MCF 10A (cell line): ENCODE data around the gene FBRSL1. TPM values are rescaled to one million over a fixed set of nuclear protein-coding genes. Genes with fewer than 3 reads are reported as not detected.

Experiments used
- BruUV-seq: library from RNA; stranded (reverse); fragments of 400-500 nt; replicated peaks from 2 replicates; lab custom pipeline; 2021; lab: Mats Ljungman, UMichigan
- CTCF ChIA-PET: fragments of 300-600 bp; sonication (Branson Sonifier 250); formaldehyde crosslinking; extraction: SDS; loops from one replicate; lab custom pipeline; 2021; ENCODE audit warnings: antibody characterized with exemption, inconsistent platforms; lab: Yijun Ruan, JAX
- POLR2A ChIA-PET: fragments of 300-600, 350-650 bp; sonication (Branson Sonifier 250); formaldehyde crosslinking; extraction: SDS; loops from one replicate; lab custom pipeline; 2020; ENCODE audit warnings: antibody characterized with exemption, inconsistent platforms; lab: Yijun Ruan, JAX
- DNase-seq: peaks from one replicate; pipeline ENCODE4 v3.0.0-alpha.2; 2018; ENCODE audit not compliant: unreplicated experiment
- H3K27ac Mint-ChIP-seq: one replicate; pipeline ENCODE4 v1.8.0; 2022; ENCODE audit warnings: mild to moderate bottlenecking, low read depth, mixed read lengths; ENCODE audit not compliant: unreplicated experiment
- H3K27me3 Mint-ChIP-seq: one replicate; pipeline ENCODE4 v1.8.0; 2022; ENCODE audit warnings: mixed read lengths; ENCODE audit not compliant: insufficient read depth, unreplicated experiment
- H3K36me3 Mint-ChIP-seq: one replicate; pipeline ENCODE4 v1.8.0; 2022; ENCODE audit warnings: mild to moderate bottlenecking, moderate library complexity, mixed read lengths; ENCODE audit not compliant: insufficient read depth, unreplicated experiment
- H3K4me1 Mint-ChIP-seq: one replicate; pipeline ENCODE4 v1.8.0; 2022; ENCODE audit warnings: mixed read lengths; ENCODE audit not compliant: insufficient read depth, unreplicated experiment
- H3K4me3 Mint-ChIP-seq: one replicate; pipeline ENCODE4 v1.8.0; 2022; ENCODE audit warnings: mild to moderate bottlenecking, moderate library complexity, mixed read lengths; ENCODE audit not compliant: unreplicated experiment
- H3K9me3 Mint-ChIP-seq: one replicate; pipeline ENCODE4 v1.8.0; 2022; ENCODE audit warnings: mixed read lengths; ENCODE audit not compliant: unreplicated experiment
- CTCF ChIP-seq: fragments of 200-600 bp; IDR thresholded peaks from one replicate; pipeline ENCODE4 v1.8.0; 2022; ENCODE audit warnings: antibody characterized with exemption, mild to moderate bottlenecking; ENCODE audit not compliant: unreplicated experiment
- intact Hi-C: fragments of 100-400 bp; cut with micrococcal nuclease; formaldehyde crosslinking; loops from 2 replicates; pipeline ENCODE4 v1.14.1; 2022
- total RNA-seq: library from RNA; stranded (reverse); gene quantifications from 2 replicates; pipeline ENCODE4 v1.2.3, GENCODE V29; 2022

FBRSL1 gene
- total RNA-seq, 1 experiment from 2014 or later, result 47.4 TPM

GRCh38 chr12:132470397-132470796, 19.6 kb upstream of the FBRSL1 start:
- intact Hi-C loops, result no loop called here
- POLR2A ChIA-PET, result no interaction called here
- BruUV-seq, result no TSS peak
- no peak for DNase-seq
- Mint-ChIP-seq H3K36me3 (no peaks in the 10 kb centered on the region), H3K4me3 (no peak overlapping the region), H3K27ac (no peak overlapping the region), H3K27me3 (peaks cover 24% of the 10 kb centered on the region), H3K4me1 (peaks cover 7% of the 10 kb centered on the region), H3K9me3 (no peaks in the 10 kb centered on the region)
- CTCF ChIA-PET, result no interaction called here
- no peak for TF ChIP-seq CTCF

GRCh38 chr12:132471011-132471857, 18.7 kb upstream of the FBRSL1 start:
- H3K4me3 Mint-ChIP-seq, result no peak overlapping the region
- peaks cover 18% of the 10 kb centered on the region for H3K27me3 Mint-ChIP-seq
- H3K9me3 Mint-ChIP-seq, result no peaks in the 10 kb centered on the region
- H3K36me3 Mint-ChIP-seq, result no peaks in the 10 kb centered on the region
- ChIA-PET CTCF (no interaction called here), POLR2A (no interaction called here)
- no peak for DNase-seq
- TF ChIP-seq CTCF, result no peak
- intact Hi-C loops, result no loop called here
- H3K27ac Mint-ChIP-seq, result no peak overlapping the region
- peaks cover 7% of the 10 kb centered on the region for H3K4me1 Mint-ChIP-seq
- BruUV-seq, result no TSS peak

- DNase-seq, result no peak
- peaks cover 7% of the 10 kb centered on the region for H3K4me1 Mint-ChIP-seq
- H3K27me3 Mint-ChIP-seq, result peaks cover 14% of the 10 kb centered on the region
- ChIA-PET POLR2A (no interaction called here), CTCF (no interaction called here)
- H3K27ac Mint-ChIP-seq, result no peak overlapping the region
- no peaks in the 10 kb centered on the region for H3K36me3 Mint-ChIP-seq
- intact Hi-C loops, result no loop called here
- no peaks in the 10 kb centered on the region for H3K9me3 Mint-ChIP-seq
- H3K4me3 Mint-ChIP-seq, result no peak overlapping the region
- no TSS peak for BruUV-seq
- TF ChIP-seq CTCF, result no peak
Observed at GRCh38 chr12:132471858-132472255, 18.1 kb upstream of the FBRSL1 start.

GRCh38 chr12:132472386-132472785, 17.6 kb upstream of the FBRSL1 start:
- no peak overlapping the region for H3K27ac Mint-ChIP-seq
- no peak for DNase-seq
- CTCF ChIA-PET, result no interaction called here
- H3K27me3 Mint-ChIP-seq, result peaks cover 14% of the 10 kb centered on the region
- intact Hi-C loops, result no loop called here
- H3K4me1 Mint-ChIP-seq, result peaks cover 7% of the 10 kb centered on the region
- no peak overlapping the region for H3K4me3 Mint-ChIP-seq
- no peaks in the 10 kb centered on the region for H3K36me3 Mint-ChIP-seq
- TF ChIP-seq CTCF, result no peak
- no TSS peak for BruUV-seq
- POLR2A ChIA-PET, result no interaction called here
- H3K9me3 Mint-ChIP-seq, result no peaks in the 10 kb centered on the region
